Coronary artery (tissue), 2 donors: ENCODE results near the gene XPO6.

Experiments used
- DNase-seq: peaks from one replicate; pipeline ENCODE4 v3.0.0-alpha.2; 2017; ENCODE audit warnings: low spot score
- H3K27ac ChIP-seq, 2 donors: fragments of 200-600 bp; sonication (generic); one replicate each; pipeline ENCODE4 v1.5.1; 2016 to 2019
- H3K4me3 ChIP-seq: fragments of 200-600 bp; sonication (generic); 2 replicates; pipeline ENCODE4 v1.5.1; 2016; ENCODE audit warnings: mild to moderate bottlenecking, moderate library complexity
- TF ChIP-seq, protein P1 (sequence below): fragments of 200-600 bp; sonication (generic); IDR thresholded peaks from one replicate; pipeline ENCODE4 v1.5.1; 2019; ENCODE audit warnings: antibody characterized with exemption

Gene XPO6

DNA sequence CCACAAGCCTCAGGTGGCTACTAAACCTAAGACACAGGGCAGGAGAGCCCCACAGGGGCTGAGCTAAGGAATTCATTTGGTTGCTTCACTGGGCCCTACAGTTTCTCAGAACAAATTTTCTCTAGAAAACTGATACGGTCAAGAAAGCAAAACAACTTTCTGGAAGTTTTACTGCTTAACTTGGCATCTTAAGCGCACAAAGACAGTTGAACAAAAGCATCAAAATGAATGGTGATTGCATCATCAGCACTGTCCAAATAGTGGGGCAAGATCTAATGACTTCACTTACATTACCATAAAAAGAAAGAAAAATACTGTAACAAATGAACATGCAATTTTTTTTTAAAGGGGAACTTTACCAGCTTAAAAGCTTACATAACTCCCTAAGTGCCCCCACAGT lies 47.6 kb downstream of the XPO6 start:
- H3K27ac ChIP-seq = no peak overlapping the region
- H3K4me3 ChIP-seq = no peak overlapping the region
- TF ChIP-seq, protein P1, sequence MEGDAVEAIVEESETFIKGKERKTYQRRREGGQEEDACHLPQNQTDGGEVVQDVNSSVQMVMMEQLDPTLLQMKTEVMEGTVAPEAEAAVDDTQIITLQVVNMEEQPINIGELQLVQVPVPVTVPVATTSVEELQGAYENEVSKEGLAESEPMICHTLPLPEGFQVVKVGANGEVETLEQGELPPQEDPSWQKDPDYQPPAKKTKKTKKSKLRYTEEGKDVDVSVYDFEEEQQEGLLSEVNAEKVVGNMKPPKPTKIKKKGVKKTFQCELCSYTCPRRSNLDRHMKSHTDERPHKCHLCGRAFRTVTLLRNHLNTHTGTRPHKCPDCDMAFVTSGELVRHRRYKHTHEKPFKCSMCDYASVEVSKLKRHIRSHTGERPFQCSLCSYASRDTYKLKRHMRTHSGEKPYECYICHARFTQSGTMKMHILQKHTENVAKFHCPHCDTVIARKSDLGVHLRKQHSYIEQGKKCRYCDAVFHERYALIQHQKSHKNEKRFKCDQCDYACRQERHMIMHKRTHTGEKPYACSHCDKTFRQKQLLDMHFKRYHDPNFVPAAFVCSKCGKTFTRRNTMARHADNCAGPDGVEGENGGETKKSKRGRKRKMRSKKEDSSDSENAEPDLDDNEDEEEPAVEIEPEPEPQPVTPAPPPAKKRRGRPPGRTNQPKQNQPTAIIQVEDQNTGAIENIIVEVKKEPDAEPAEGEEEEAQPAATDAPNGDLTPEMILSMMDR = no peak
- DNase-seq = no peak

DNA sequence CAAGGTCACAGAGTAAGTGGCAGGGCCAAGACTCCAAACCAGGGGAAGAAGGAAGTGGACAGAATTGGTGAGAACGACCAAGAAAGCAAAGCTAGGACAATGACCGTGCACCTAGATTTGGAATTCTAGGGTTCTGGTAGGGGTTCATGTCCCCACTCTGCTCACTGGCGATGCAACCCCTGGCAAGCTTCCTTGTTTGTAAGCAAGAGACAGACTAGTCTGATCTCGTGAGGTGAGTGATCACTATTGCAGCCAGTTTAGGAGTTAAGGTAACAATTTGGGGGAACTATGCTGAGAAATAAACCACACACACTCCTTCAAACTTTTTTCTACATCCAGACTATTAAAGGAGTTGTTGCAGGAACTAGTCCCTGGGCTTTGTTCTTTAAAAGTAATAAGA lies 48.1 kb downstream of the XPO6 start:
- no peak overlapping the region for H3K4me3 ChIP-seq

DNA sequence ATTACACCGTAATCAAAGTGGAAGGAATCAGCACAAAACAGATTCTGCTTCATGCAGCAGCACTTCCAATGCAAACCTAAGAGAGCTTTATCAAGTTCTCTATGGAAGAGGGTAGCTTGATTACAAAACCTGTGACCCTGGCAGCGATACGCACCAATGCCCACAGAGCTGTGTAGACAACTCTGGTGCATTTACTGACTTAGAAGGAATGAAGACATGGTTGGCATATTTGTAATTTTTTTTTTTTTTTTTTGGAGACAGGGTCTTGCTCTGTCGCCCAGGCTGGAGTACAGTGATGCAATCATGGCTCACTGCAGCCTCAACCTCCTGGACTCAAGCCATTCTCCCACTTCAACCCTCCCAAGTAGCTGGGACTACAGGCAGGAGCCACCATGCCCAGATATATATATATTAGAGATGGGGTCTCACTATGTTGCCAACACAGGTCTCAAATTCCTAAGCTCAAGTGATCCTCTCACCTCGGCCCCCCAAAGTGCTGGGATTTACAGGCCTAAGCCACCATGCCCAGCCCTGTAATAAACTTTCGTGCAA lies 49.4 kb downstream of the XPO6 start:
- Histone ChIP-seq H3K4me3 (no peak overlapping the region), H3K27ac (no peak overlapping the region)
- TF ChIP-seq, protein P1 = no peak
- DNase-seq = no peak

More for the DNA sequence above, 48.1 kb downstream of the XPO6 start:
- peak overlapping the region in 1 of 2 donors; percentile 20 for H3K27ac ChIP-seq
- DNase-seq = no peak
- TF ChIP-seq, protein P1 = no peak

DNA sequence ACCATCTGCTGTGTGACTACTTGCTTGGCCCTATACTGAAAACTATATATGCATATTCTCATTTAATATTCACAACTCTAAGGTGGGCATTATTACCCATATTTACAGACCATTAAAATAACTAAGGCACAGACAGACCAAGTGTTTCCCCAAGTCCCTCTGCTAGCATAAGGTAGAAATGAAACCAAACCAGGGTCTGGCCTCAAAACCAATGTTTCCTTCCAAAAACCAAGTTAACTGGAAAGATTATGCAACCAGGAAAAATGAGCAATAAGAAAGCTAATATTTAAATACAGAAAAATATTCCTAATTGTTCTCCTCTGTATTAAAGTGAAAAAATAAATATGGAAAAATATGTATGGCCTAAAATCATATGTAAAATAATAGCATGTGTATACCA lies 50.1 kb downstream of the XPO6 start:
- Histone ChIP-seq H3K4me3 (no peak overlapping the region), H3K27ac (no peak overlapping the region)
- DNase-seq = no peak
- TF ChIP-seq, protein P1 = no peak

DNA sequence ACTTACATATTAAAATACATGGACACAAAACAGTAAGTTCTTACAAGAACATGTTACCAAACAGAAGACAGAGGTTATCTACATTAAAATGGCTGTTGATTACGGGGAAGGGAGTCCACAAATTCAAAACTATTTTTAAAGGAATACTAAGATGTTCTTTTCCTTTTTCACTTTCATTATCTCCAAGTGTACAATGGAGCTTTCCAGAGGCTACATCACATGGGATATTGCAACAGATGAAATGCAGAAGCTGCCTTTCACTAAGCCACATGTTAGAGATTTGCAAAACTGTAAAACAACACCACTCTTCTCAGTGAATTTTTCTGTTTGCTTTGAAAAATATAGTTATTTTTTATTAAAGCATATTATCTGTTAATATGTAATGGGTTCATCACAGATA lies 53.6 kb downstream of the XPO6 start:
- Histone ChIP-seq H3K4me3 (no peak overlapping the region), H3K27ac (peak overlapping the region in 1 of 2 donors; percentile 66)
- TF ChIP-seq, protein P1 = no peak
- DNase-seq = no peak

DNA sequence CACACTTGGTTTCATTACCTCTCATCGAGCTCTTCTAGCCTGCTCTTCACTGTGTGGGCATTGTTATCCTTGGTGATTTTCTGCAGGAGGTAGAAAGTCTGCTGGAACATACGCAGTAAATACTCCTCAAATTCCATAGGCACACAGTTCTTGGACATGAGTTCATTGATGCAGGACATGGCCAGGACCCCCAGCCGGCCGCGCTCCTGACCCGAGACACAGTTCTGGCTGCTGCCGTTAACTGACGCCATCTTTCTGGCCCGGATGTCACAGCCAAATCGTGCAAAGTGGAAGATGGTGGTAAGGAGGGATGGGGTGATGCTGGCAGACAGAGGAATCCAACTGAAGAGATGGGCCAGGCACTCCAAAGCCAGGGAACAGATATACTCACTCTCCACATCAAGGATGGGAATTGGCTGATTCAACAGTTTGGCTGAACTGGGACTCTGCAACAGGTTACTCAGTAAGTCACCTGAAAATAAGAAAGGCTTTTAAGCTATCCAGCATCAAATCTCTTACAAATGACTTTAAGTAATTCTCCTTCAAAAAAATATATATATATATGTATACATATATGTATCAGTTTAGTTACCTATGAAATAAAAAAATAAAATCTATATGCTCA lies 55.6 kb downstream of the XPO6 start:
- Histone ChIP-seq H3K27ac (no peak overlapping the region), H3K4me3 (no peak overlapping the region)
- no peak for DNase-seq
- TF ChIP-seq, protein P1 = no peak

DNA sequence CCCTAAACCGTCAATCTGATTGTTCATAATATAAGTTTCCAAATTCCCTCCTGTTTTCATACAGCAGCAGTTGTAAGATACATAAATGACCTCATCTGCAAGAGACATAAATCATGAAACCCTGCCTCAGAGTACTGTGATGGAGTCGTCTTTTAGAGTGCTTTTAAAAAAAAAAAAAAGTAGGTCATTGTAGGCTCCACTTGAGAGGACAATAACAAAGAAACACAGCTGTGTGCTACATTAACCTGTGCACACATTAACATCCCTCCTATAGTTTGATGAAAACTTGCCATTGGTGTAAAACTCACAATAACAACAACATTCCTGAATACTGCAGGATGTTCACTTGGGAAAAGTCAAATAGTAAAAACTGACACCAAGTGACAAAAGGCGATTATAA lies 56.5 kb downstream of the XPO6 start:
- DNase-seq = no peak
- TF ChIP-seq, protein P1 = no peak
- no peak overlapping the region for H3K27ac ChIP-seq
- no peak overlapping the region for H3K4me3 ChIP-seq
